Measurements from ENCODE around the gene BCL7A.
A peak's percentile ranks its signal among the peaks of the same experiment; 100 is the strongest.
"Not testable (repeated sequence)": the region's sequence is repeated elsewhere in the genome, so short reads cannot be mapped to it uniquely, and the experiment has no call there.

The BCL7A gene

DNA sequence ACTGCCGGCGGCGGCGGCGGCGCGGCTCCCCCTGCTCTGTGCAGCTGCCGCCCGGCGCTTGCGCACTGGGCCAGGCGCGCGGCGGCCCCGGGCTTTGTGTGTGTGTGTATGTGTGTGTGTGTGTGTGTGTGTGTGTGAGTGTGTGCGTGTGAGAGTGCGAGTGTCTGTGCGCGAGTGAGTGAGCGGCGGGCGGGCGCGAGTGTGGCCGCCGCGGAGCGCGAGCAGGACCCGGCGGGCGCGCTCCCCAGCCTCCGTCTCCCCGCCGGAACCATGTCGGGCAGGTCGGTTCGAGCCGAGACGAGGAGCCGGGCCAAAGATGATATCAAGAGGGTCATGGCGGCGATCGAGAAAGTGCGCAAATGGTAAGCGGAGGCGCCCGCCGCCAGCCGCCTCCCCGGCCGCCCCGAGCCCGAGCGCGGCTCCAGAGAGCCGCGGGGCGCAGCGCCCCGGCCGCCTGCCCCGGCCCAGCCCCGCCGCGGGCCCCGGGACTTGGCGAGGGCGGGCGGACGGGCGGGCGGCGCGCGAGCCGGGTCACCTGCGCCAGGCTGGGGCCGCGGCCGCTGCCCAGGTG, at the start of gene BCL7A:
BCL7A (plus strand) TSS at position 63 of the 571 bp plus-strand sequence; CDS start at position 271, 208 bp downstream.
- DNase-seq: peak in 49 of 51 donors; percentile 10 to 88 (median 63)

DNA sequence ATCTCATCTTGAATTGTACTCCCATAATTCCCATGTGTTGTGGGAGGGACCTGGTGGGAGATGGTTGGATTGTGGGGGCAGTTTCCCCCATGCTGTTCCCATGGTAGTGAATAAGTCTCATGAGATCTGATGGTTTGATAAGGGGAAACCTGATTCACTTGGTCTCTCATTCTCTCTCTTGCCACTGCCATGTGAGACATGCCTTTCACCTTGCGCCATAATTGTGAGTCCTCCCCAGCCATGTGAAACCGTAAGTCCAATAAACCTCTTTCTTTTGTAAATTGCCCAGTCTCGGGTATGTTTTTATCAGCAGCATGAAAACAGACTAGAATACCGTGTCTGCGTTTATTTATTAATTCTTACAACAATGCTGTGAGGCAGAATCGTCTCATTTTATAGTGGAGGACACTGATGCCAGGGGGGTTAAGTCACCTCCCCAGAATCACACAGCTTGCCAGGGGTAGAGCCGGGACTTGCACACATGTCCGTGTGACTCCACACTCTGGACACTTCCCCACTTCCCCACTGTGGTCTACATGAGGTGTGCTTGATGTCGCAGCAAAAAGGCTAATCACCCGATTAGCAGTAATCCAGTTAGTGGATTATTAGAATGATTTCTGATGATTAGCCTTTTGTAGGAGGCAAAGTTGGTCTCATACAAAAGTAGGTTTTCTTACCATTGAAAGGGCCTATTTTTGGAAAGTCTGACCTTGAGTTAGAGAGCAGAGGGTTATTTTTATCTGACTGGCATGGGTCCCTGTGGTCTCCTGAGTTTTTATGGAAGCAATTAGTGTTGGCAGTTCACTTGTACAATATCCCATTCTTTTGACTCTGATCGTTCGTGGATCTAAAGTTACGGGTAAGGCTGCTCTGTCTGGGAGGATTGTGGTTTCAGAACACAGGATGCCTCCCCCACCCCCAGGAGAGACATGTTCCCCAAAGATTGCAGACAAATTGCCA, 47.4 kb upstream of the BCL7A start:
- DNase-seq: no peak

DNA sequence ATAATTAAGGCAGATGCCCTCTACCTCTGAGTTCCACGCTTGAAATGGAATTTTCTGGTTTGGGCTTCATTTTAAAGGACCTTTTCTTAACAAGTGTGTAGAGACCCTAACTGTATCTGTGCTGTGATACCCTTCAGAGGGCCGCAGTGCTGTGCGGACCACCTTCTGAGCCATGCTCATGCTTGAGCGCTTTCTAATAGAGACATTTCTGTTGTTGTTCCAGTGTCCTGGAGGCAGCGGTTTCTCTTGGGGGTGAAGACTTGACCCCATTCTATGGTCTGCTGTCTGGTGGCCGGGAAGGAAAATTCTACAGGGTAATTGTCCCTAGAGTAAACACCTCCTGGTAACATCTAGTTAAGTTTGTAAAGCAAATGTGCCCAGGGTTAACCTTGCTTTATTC, 46.7 kb upstream of the BCL7A start:
- DNase-seq: no peak

DNA sequence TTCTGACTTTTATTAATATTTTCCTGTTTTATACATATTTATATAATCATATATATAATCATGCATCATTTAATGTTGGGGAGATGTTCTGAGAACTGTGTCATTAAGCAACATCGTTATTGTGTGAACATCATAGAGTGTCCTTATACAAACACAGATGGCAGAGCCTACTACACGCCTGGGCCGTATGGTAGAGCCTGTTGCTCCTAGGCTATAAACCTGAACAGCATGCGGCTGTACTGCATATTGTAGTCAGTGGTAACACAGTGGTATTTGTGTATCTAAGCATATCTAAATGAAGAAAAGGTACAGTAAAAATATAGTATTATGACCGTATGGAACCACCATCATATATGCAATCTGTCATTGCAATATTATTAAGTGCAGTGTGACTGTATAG, 44.7 kb upstream of the BCL7A start:
- no peak for DNase-seq

DNA sequence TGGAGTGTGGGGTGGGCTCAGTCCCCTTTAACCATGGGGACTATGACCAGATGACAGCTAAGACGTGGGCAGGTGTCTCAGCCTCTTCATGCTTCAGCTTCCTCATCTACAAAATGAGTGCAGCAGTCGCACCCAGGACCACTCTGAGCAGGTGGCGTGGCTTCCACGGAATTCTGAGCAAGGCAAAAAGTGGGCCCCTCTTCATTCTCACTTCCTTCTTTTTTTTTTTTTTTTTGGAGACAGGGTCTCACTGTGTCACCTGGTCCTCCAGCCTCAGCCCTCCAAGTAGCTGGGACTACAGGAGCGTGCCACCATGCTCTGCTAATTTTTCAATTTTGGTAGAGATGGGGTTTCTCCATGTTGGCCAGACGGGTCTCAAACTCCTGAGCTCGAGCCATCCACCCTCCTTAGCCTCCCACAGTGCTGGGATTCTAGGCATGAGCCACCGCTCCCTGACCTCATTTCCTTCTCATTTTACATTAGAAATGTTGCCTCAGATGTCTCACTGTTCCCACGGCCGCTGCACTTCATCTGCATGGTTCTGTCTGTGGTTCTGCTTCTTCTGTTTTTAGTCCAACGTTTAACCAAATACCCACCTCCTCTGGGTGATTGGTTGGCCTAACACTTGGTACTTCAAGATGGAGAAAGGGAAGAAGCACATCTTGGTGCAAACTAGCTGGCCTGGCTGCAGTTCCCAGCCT, 41.3 kb upstream of the BCL7A start:
- no peak for DNase-seq

DNA sequence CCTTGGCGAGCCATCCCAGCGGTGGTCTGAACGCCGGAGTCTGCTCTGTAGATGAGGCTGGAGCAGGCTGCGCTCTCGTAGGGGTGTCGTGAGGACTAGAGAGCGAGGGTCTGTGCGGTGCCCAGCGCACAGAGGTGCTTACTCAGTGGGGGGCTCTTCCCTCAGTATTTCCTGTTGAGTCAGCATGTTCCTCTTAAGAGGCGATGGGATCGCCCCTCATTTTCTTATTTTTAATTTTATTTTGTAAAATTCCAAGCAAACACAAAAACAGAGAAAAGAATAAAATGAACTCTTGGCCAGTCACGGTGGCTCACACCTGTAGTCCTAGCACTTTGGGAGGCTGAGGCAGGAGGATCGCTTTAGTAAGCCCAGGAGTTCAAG, 40.8 kb upstream of the BCL7A start:
- DNase-seq: no peak

DNA sequence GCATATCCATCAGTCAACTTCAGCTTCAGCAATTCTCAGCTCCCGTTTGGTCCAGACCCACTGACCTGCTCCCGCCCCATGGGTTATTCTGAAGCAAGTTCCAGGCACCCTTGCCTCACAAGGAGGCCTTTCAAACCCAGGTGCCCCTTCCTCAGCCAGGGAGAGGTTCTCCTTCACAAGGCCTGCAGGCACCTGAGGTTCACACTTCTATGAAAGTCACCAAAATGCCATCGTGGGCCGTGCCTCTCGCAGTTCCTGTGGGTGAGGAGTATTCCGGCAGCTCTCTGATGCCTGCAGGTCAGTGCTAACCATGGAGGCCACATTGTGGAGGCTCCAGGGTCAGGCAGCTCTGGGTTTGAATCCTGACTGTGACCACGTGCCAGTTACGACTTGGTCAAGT, 40.2 kb upstream of the BCL7A start:
- DNase-seq: no peak

DNA sequence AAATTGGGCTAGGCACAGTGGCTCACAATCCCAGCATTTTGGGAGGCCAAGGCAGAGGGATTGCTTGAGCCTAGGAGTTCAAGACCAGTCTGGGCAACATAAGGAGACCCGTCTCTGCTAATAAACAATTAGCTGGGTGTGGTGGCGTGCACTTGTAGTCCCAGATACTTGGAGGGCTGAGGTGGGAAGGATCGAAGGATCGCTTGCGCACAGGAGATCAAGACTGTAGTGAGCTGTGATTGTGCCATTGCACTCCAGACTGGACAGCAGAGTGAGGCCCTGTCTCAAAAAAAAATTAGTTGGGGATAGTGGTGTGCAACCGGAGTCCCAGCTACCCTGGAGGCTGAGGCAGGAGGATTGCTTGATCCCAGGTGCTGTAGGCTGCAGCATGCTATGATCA, 38.7 kb upstream of the BCL7A start:
- DNase-seq: no peak

DNA sequence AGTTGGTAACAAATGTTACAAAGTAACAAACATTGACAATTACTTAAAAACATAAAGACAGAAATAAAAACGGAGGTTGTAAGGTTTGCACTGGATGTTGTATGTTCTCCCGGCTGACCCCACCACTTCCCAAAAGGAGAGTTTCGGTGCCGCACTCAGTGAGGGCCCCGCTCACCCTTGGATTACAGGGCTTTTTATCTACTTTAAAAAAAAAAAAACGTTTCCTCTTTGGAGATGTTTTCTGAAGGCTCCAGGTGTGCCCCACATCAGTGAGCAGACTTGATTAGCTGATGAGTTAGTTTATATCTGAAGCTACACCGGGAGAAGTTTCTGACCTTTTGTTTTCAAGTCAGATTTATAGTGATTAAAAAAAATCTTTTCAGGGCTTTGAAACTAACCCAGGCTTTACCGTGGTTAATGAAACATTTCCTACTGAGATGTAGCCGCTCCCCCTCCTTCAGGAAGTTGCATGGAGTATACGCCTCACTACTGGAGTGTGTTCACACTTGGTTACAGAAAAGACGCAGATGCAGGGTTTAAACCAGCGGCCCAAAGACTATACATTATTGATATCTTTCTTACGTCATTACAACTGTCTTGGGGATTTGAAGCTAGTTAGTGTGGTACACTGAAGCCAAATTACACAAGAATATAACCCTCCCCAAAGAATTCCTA, 38.0 kb upstream of the BCL7A start:
- no peak for DNase-seq

DNA sequence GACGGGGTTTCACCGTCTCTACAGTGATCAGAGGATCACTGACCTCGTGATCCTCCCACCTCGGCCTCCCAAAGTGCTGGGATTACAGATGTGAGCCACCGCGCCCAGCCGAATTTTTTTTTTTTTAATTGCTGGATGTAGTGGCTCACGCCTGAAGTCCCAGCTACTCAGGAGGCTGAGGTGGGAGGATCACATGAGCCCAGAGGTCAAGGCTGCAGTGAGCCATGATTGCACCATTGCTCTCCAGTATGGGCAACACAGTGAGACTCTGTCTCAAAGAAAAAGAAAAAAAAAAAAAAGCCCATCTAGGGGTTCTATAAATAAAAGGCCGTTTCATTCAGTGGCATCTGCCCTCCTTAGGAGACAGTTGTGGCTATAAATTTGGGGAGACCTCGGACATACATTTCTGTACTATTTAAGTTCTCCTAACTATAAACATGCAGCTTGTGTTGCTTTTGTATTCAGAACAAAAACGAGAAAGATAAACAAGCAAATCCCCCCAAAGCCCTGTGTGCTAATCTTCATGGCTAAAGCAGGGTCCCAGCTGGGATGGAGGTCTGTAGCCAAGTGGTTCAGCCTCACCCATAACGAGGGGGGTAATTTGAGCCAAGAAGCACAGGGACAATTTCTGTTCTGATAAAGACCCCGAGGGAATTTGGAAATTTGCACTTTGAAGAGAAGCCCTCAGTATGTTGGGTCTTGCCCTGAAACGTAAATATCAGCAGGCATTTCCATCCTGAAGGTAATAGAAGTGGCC, 35.0 kb upstream of the BCL7A start:
- DNase-seq: no peak

DNA sequence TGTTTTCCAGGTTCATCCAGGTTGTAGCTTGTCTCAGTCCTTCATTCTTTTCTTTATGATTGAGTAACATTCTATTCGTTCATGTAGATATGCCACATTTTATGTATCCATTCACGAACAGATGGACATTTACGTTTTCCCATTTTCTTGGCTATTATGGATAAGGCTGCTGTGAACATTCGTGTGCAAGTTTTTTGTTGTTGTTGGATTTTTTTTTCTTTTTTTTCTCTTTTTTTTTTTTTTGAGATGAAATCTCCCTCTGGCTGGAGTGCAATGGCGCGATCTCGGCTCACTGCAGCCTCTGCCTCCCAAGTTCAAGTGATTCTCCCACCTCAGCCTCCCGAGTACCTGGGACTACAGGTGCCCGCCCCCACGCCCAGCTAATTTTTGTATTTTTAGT, 33.2 kb upstream of the BCL7A start:
- DNase-seq: not testable (repeated sequence)

DNA sequence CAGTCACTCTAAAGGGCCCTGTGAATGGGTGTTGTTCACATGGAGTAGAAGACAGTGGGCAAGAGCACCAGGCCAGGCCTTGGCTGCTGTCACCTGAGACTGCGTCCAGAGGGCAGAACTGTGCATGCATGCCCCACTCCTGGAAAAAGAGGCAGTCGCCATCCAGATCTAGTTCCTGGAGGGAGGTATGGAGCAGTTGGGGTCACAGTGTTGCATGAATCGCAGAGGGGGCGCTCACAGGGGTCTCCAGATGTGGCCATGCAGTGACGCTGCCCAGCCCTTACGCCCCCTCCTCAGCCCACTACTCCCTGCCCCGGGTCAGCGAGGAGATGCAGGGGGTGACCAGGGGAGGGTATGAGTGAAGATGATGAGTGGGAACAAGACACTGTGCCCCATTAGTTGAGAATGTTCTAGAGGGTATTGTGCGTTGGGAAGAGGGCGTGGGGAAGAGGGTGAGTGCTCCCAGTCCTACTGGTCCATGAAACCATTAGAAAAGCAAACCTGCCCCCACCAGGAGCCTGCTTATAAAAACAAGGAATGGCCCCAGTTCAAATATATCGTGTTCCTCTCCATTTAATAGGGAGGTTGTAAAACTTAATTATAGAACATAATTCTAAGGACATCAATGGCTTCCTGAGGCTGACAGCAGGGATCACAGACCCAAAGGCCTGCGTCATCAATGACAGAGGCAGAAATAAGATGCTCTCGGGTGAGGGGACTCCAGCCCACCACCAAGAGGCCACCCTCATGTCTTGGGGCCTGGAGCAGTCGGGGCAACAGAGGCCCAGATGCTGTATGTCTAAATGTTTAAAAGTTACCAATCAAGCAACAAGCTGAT, 32.2 kb upstream of the BCL7A start:
- DNase-seq: no peak

DNA sequence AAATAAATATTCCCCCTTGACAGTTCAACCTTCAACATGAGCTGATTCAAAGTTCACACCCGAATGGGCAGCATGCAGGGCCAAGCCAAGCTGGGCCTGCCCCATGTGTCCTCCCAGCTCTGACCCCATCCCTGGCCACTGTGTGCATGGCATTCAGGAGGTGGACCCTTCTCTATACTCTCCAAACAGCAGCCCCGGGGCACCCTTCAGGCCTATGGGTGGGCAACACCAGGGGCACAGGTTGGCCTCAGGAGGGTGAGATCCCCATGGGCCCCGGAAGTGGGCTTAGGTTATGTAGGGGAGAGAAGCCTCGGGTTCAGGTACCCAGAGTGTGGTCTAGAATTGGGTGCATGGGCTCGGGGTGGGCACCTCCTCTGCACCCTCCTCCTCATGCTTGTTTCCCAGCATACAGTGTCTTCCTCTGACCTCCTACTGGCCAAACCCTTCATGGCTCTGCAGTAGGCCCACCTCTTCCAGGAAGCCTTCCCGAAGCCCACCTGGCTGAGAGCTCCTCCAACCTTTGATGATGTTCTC, 31.5 kb upstream of the BCL7A start:
- DNase-seq: no peak

DNA sequence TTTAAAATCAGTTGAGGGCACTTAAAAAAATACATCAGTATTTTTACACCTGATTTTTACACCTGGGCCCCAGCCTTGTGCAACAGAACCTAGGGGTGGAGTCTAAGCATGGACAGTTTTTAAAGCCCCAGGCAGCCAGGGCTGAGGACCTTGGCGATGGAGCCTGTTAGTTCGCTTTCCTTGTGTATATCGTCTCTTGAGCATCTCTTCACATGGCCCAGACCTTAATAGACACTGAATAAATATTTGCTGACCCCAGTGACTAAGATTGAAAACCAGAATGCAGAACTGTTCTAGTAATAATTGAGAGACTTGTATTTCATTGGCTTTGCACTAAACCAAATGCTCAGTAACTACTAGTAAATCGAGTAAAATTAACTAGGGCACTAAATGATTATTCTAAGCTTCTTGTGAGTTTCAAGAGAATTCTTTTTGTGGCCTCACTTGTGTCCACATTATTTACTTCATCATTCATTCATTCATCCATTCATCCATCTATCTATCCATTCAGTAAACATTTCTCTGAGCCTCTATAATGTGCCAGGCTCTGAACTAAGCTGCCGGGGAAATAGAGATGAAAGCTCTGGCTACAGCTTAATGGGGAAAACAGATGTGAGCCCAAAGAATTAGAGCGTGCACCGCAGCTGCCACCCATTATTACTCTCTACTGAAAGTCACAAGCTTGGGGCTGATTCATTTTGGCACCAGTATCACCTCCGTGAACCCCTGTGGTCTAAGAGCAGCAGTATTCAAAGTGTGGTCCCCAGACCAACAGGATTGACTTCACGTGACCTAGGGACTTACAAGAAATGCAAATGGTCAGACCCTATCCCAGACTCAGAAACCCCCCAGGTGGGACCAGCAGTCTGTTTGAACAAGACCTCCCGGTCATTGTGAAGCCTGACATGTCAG, 30.7 kb upstream of the BCL7A start:
- DNase-seq: no peak

DNA sequence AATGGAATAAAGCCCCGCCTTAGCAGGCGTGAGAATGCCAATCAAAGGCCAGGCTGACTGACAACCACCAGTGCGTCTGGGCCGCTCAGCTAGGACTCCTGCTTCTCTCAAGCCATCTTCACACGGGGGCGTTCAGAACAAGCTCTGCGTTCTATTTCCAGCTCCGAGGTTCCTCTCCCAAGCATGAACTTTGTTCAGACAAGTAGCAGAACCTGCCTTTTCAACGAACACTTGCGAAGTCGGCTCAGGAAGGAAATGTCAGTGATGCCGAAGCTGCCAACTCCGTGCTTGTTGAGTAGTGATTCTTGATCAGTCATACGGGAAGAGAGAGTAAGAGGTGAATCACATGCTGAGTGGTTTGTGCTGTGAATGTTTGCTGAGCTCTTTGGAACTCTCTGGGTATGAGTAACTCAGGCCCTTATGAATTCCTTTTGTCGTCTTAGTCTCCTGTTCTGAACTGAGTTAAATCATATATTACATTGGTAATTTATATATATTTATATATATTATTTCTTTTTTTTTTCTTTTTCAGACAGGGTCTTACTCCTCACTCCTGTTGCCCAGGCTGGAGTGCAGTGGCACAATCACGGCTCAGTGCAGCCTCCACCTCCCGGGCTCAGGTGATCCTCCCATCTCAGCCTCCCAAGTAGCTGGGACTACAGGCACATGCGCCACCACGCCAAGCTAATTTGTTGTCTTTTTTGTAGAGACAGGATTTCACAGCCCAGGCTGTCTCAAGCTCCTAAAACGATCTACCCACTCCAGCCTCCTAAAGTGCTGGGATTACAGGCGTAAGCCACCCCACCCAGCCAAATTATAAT, 29.4 kb upstream of the BCL7A start:
- DNase-seq: peak in 16 of 51 donors; percentile 4 to 47 (median 12)

DNA sequence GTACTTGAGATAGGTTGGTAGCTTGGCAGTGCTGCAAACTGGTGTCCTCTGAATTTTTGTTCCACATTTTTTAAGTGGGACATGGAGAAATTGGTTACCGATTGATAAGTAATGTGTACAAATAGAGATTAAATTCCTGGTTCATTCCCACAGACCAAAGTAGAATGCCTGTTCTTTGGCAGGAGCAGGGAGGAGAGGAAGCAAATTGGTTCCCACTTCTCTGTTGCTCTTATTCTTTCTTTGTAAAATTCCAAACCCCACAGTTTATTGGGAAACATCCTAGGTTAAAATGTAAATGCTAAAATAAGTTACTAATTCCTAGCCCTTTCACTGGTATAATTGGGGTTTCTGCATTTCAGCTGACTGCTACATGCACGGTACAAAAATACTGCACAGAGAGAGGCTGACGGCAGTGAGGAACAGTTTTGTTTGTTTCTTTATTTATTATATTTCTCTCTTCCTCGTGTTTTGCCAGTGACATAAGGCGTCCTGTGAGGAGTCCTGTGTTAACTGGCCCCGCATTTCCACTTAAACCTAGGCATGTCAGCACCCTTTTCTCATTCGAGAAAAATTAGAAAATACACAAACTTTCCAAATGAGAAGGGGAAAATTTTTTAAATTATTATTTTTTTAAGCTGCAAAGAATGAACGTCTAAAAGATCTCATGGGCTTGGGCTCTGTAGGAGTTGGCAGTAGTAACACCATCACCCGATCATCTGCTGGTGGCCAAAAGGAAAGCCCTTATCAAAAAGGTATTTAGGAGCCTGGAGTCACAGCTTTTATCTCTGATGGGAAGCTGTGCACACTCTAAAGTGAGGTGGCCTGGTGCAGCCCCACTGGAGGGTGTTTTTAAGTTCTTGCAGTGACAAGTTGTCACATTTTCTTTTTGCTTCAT, 25.4 kb upstream of the BCL7A start:
- no peak for DNase-seq

All from hypothalamus (tissue), 51 donors.